Ishikawa (cell line): ENCODE results near the gene SMAD3.

ENCODE experiments used
- CEBPB ChIP-seq: IDR thresholded peaks from 2 replicates; pipeline ENCODE4 v1.6.1; 2012
- CREB1 ChIP-seq: IDR thresholded peaks from 2 replicates; pipeline ENCODE4 v1.6.1; 2012; ENCODE audit warnings: low read depth
- EGR1 ChIP-seq: IDR thresholded peaks from 2 replicates; pipeline ENCODE4 v1.6.1; 2012
- EP300 ChIP-seq: IDR thresholded peaks from 2 replicates; pipeline ENCODE4 v1.6.1; 2012; ENCODE audit warnings: borderline replicate concordance
- FOXM1 ChIP-seq: IDR thresholded peaks from 2 replicates; pipeline ENCODE4 v1.6.1; 2012; ENCODE audit warnings: low read depth, borderline replicate concordance
- MAX ChIP-seq: IDR thresholded peaks from 2 replicates; pipeline ENCODE4 v1.6.1; 2012
- NFIC ChIP-seq: IDR thresholded peaks from 2 replicates; pipeline ENCODE4 v1.6.1; 2012
- RAD21 ChIP-seq: IDR thresholded peaks from 2 replicates; pipeline ENCODE4 v1.6.1; 2012; ENCODE audit warnings: low read depth
- TAF1 ChIP-seq: IDR thresholded peaks from 2 replicates; pipeline ENCODE4 v1.6.1; 2012; ENCODE audit warnings: low read depth, mild to moderate bottlenecking
- TCF12 ChIP-seq: IDR thresholded peaks from 2 replicates; pipeline ENCODE4 v1.6.1; 2012; ENCODE audit warnings: low read depth
- TEAD4 ChIP-seq: IDR thresholded peaks from 2 replicates; pipeline ENCODE4 v1.6.1; 2012
- YY1 ChIP-seq: IDR thresholded peaks from 2 replicates; pipeline ENCODE4 v1.6.1; 2012; ENCODE audit warnings: low read depth
- ZBTB7A ChIP-seq: IDR thresholded peaks from 2 replicates; pipeline ENCODE4 v1.6.1; 2012; ENCODE audit warnings: low read depth
- TF ChIP-seq, protein P1 (sequence below): IDR thresholded peaks from 2 replicates; pipeline ENCODE4 v1.6.1; 2012; ENCODE audit warnings: low read depth, mild to moderate bottlenecking
- TF ChIP-seq, protein P2 (sequence below): IDR thresholded peaks from 2 replicates; pipeline ENCODE4 v1.6.1; 2012

The SMAD3 gene

DNA sequence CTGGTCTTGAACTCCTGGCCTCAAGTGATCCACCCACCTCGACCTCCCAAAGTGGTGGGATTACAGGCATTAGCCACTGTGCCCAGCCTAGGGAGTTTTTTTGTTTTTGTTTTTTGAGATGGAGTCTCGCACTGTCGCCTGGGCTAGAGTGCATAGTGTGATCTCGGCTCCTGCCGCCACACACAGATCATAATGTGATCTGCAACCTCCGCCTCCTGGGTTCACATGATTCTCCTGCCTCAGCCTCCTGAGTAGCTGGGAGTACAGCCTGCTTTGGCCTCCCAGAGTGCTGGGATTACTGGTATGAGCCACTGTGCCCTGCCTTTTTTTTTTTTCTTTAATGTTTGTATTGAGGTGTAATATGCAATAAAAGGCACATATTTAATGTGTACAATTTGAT is 78.2 kb downstream of the SMAD3 start:
- no peak for TF ChIP-seq TAF1
- no peak for TF ChIP-seq ZBTB7A
- TF ChIP-seq TCF12, result no peak
- TF ChIP-seq, protein P1, sequence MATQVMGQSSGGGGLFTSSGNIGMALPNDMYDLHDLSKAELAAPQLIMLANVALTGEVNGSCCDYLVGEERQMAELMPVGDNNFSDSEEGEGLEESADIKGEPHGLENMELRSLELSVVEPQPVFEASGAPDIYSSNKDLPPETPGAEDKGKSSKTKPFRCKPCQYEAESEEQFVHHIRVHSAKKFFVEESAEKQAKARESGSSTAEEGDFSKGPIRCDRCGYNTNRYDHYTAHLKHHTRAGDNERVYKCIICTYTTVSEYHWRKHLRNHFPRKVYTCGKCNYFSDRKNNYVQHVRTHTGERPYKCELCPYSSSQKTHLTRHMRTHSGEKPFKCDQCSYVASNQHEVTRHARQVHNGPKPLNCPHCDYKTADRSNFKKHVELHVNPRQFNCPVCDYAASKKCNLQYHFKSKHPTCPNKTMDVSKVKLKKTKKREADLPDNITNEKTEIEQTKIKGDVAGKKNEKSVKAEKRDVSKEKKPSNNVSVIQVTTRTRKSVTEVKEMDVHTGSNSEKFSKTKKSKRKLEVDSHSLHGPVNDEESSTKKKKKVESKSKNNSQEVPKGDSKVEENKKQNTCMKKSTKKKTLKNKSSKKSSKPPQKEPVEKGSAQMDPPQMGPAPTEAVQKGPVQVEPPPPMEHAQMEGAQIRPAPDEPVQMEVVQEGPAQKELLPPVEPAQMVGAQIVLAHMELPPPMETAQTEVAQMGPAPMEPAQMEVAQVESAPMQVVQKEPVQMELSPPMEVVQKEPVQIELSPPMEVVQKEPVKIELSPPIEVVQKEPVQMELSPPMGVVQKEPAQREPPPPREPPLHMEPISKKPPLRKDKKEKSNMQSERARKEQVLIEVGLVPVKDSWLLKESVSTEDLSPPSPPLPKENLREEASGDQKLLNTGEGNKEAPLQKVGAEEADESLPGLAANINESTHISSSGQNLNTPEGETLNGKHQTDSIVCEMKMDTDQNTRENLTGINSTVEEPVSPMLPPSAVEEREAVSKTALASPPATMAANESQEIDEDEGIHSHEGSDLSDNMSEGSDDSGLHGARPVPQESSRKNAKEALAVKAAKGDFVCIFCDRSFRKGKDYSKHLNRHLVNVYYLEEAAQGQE, result no peak
- TF ChIP-seq EGR1, result no peak
- no peak for TF ChIP-seq EP300
- TF ChIP-seq TEAD4, result no peak
- no peak for TF ChIP-seq MAX
- no peak for TF ChIP-seq CREB1
- no peak for TF ChIP-seq CEBPB
- TF ChIP-seq YY1, result no peak
- TF ChIP-seq NFIC, result no peak
- no peak for TF ChIP-seq RAD21
- TF ChIP-seq FOXM1, result no peak
- TF ChIP-seq, protein P2, sequence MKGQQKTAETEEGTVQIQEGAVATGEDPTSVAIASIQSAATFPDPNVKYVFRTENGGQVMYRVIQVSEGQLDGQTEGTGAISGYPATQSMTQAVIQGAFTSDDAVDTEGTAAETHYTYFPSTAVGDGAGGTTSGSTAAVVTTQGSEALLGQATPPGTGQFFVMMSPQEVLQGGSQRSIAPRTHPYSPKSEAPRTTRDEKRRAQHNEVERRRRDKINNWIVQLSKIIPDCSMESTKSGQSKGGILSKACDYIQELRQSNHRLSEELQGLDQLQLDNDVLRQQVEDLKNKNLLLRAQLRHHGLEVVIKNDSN, result no peak

- TF ChIP-seq CEBPB, result no peak
- no peak for TF ChIP-seq TAF1
- TF ChIP-seq RAD21, result no peak
- TF ChIP-seq, protein P1, result no peak
- no peak for TF ChIP-seq TEAD4
- TF ChIP-seq, protein P2, result no peak
- TF ChIP-seq EGR1, result no peak
- TF ChIP-seq EP300, result no peak
- TF ChIP-seq TCF12, result no peak
- TF ChIP-seq FOXM1, result no peak
- TF ChIP-seq NFIC, result no peak
- no peak for TF ChIP-seq CREB1
- TF ChIP-seq MAX, result no peak
- TF ChIP-seq YY1, result no peak
- TF ChIP-seq ZBTB7A, result no peak
Measured at GRCh38 chr15:67144609-67145311, 79.4 kb downstream of the SMAD3 start.

DNA sequence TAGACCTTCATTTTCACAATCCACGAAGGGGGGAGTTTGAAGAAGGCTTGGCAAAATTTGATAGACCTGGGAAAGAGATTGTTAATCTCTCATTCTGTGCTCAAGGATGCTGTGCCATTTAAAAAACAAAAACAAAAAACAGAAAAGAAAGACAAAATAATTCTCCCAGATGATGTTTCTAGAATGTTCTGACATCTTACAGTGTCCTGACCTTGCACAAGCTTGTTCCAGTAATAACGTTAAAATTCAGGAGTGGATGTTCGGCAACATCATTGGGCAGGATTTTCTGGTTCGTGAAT is 79.9 kb downstream of the SMAD3 start:
- TF ChIP-seq, protein P2, result no peak
- no peak for TF ChIP-seq NFIC
- TF ChIP-seq TEAD4, result no peak
- no peak for TF ChIP-seq YY1
- no peak for TF ChIP-seq MAX
- no peak for TF ChIP-seq TCF12
- TF ChIP-seq, protein P1, result no peak
- no peak for TF ChIP-seq CREB1
- TF ChIP-seq EP300, result no peak
- TF ChIP-seq CEBPB, result no peak
- no peak for TF ChIP-seq EGR1
- no peak for TF ChIP-seq TAF1
- no peak for TF ChIP-seq ZBTB7A
- TF ChIP-seq RAD21, result no peak

DNA sequence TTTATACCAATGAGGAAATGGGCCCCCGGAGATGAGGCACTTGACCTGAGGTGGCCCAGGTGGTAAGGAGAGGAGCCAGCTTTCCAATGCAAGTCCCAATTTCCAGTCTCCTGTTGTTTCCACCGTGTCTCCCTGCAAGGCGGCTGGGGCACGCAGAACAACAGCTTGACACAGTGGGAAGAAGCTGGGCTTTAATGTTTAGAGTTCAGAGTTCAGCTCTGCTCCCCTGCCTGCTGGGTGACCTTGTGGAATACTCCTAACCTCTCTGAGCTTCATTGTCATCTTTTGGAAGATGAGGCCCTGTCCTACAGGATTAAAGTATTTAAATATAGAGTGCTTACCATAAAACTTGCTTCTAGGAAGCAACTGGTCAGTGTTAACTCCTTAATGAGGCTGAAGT is 80.3 kb downstream of the SMAD3 start:
- TF ChIP-seq, protein P2, result no peak
- TF ChIP-seq YY1, result no peak
- TF ChIP-seq RAD21, result no peak
- TF ChIP-seq TEAD4, result no peak
- no peak for TF ChIP-seq NFIC
- no peak for TF ChIP-seq CREB1
- TF ChIP-seq, protein P1, result no peak
- no peak for TF ChIP-seq MAX
- no peak for TF ChIP-seq EP300
- TF ChIP-seq EGR1, result no peak
- no peak for TF ChIP-seq FOXM1
